COLO829 (cell line): Measurements from ENCODE around the gene STXBP1.
"Not testable (repeated sequence)": the region's sequence is repeated elsewhere in the genome, so short reads cannot be mapped to it uniquely, and the experiment has no call there.

Experiments
- DNase-seq: peaks from one replicate; pipeline ENCODE4 v3.0.0; 2012; ENCODE audit warnings: low spot score

The STXBP1 gene

DNA sequence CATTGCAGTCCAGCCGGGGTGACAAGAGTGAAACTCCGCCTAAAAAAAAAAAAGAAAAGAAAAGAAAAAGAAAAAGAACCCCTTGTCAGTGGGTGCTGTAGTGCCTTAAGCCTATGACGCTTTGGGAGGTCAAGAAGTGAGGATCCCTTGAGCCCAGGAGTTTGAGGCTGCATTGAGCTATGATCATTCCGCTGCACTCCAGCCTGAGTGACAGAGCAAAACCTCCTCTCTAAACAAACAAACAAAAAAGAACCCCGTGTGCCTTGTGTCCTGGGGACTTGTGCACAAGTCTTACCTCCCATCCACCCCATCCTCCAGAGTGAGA, 33.5 kb upstream of the STXBP1 start:
- no peak for DNase-seq

GRCh38 chr9:127578952-127579853, 32.9 kb upstream of the STXBP1 start:
- DNase-seq = peak; percentile 83

GRCh38 chr9:127580366-127580765, 31.7 kb upstream of the STXBP1 start:
- DNase-seq = no peak

DNA sequence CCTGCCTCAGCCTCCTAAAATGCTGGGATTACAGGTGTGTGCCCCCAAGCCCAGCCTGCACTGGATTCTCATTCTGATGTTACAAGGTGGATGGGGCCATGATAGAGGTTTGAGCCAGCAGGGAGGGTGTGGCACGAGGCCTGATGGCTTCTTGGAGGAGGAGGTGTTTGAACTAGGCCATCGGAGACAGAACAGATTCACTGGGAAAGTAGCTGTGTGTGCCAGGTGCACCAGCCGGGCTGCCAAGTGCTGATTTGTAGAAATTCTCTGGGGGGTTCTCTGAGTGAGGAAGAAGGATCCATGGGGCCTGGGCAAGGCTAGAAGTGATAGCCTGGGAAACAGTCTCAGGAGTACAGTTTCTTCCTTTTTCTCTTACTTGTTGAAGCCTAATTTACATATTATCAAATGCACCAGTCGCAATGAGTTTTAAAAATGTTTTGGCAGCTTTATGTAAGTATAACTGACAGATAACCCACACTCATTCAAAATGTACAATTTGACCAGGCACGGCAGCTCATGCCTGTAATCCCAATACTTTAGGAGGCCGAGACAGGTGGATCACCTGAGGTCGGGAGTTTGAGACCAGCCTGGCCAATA, 31.1 kb upstream of the STXBP1 start:
- no peak for DNase-seq

DNA sequence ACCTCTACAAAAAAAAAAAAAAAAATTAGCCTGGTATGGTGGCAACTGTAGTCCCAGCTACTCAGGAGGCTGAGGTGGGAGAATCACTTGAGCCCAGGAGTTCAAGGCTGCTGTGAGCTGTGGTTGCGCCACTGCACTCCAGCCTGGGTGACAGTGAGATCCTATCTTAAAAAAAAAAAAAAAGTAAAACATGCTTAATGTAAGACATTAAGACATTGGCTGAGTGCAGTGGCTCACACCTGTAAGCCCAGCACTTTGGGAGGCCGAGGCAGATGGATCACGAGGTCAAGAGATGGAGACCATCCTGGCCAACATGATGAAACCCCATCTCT, 27.6 kb upstream of the STXBP1 start:
- DNase-seq = not testable (repeated sequence)

GRCh38 chr9:127585161-127585819, 26.8 kb upstream of the STXBP1 start:
- DNase-seq = no peak

DNA sequence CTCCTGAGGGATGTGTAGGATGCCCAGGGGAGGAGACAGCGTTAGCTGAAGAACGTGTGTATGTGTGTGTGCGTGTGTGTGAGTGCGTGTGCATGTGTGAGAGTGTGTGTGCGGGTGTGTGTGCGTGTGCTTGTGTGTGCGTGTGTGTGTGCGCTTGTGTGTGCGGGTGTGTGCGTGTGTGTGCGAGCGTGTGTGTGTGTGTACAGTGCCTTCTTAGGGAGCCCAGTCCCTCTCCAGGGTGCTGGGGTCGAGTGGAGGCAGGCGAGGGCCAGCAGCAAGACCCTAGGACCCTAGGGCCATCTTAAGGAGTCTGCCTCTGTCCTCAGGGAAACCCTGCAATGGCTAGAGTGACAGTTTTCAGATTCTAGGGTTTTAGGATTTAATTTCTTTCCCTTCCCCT, 26.0 kb upstream of the STXBP1 start:
- DNase-seq = no peak

GRCh38 chr9:127586537-127586936, 25.5 kb upstream of the STXBP1 start:
- DNase-seq = peak; percentile 79

- no peak for DNase-seq
Observed at GRCh38 chr9:127587966-127588365, 24.1 kb upstream of the STXBP1 start.

DNA sequence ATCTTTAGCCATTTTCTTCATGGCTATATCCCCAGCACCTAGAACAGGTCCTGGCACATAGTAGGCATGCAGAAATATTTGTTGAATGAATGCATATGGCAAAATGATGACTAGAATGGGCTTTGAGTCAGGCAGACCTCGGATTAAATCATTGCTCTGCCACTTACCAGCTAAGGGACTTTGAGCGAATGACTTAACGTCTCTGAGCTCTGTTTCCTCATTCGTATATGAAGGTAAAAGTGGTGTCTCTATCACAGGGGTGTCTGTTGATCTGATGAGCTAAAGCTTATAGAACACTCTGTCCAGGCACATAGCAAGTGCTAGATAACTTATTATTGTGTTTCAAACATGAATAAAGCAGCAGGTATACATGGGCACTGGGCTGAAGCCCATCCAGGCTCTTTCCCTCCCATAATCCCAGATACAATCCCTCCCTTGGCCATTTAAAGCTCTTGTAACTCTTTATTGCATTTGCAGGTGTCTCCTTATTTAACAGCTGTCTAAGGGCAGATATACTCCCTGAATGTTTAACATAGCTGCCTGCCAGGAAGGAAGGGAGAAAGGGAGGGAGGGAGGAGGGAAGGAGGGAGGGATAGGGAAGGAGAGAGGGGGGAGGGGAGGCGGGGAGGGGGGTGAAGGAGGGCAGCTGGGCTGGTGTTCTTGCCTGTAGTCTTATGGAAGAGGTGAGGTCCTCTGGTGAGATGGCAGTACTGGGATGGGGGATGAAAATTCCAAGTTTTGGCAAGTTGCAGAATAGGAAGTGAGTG, 23.2 kb upstream of the STXBP1 start:
- no peak for DNase-seq

DNA sequence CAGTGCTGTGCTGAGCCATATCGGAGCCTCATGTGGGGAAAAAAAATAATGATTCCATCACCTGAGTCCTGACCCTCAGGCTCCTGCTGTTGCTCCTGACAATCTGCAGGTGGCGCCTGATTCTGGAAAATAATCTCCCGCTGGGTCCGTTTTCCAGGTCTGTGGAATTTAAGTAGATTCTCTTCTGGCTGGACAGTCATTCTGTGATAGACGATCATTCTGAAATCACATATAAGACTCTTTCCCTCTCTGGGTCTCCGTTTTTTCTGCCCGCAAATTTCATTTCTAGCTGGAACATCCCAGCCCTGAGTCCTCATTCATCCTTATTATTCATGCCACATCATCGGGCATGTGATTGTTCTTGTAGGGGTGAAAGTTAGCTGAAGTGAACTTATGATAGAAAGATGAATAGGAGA, 22.1 kb upstream of the STXBP1 start:
- peak; percentile 83 for DNase-seq

DNA sequence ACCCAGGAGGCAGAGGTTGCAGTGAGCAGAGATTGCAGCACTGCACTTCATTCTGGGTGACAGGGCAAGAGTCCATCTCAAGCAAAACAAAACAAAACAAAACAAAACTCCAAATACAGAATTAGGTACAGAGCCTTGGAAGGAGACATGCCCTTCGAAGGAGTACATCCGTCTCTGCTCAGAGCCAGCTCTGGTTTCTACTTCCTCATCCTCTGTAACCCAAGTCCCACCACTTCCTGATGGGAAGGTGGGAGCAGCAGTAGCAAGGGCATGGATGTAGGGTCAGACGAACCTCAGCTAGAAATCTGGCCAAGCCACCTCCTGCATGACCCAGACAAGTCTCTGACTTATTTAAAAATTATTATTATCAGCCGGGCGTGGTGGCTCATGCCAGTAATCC, 16.5 kb upstream of the STXBP1 start:
- DNase-seq = no peak

DNA sequence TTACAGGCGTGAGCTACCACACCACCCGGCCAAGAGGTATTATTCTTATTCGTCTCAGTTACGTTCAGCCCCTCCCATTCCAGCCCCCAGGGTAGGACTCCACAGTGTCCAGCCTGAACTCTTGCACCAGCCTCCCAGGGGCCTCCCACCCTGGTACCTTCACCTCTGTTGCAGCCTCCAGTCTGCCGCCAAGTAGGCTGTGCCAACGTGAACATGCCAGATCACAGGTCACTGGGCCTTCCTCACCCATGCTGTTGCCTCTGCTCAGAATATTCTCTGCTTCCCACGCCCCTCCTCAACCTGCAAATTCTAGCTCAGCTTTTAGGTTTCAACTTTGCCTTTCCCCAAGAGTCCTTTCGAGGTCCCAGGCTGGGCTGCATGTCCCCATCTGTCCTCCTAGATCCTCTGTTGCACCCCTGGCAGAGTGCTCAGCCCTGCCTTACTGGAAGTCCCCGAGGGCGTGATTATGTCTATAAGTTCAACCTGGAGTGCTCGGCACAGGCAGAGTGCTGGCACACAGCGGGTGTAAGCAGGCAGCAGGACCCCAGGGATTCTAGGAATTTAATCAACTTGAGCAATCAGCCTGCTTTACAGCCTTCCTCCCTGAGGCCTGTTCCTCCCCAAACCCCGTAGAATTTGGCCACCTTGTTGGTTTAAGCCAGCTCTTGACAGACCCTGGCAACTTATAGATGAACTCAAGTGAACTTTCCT, 13.1 kb upstream of the STXBP1 start:
- DNase-seq = no peak

GRCh38 chr9:127599550-127599891, 12.6 kb upstream of the STXBP1 start:
- DNase-seq = no peak

DNA sequence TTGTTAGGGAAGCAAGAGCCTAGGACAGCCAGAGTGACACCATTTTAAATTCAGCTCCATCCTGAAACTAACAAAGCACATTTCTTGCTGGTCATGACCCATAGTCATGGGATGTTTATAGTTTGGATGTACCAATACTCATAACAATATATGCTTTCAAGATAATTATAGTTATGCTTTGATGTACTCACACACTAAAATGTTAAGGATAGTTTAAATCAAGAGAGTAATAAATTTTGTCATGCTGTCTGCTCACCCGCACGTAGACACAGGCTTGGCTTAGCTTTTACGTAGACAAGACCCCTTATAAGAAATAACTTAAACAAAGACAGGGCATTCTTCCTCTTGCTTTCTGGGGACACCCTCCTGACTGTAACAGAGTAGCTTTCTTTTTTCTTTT, 8.9 kb upstream of the STXBP1 start:
- peak; percentile 79 for DNase-seq

DNA sequence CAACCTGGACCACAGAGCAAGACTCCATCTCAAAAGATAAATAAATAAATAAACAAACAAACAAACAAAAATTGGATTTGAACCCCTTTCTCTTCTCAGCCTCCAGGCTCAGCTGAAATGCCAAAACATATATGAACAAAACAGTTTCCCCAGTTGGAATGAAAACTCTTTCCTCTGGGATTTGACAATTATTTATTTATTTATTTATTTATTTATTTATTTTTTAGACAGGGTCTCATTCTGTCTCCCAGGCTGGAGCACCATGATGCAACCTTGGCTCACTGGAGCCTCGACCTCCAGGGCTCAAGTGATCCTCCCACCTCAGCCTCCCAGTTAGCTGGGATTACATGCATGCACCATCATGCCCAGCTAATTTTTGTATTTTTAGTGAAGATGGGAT, 6.0 kb upstream of the STXBP1 start:
- no peak for DNase-seq

- peak; percentile 89 for DNase-seq
Observed at GRCh38 chr9:127608104-127608966, 3.7 kb upstream of the STXBP1 start.

DNA sequence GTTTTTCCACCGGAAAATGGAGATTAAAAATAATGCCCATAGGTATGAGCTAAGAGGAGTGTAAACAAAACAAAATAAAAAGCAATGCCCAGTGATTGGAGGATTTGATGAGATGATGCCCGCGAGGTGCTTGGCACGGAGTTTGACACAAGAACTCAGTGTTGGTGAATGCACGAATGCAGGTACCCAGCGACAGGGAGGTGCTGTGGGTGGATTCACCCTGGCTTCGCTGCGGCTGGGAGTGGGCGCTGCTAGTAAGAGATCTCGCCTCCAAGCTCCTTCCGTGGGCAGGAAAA, 526 bp upstream of the STXBP1 start:
- no peak for DNase-seq

DNA sequence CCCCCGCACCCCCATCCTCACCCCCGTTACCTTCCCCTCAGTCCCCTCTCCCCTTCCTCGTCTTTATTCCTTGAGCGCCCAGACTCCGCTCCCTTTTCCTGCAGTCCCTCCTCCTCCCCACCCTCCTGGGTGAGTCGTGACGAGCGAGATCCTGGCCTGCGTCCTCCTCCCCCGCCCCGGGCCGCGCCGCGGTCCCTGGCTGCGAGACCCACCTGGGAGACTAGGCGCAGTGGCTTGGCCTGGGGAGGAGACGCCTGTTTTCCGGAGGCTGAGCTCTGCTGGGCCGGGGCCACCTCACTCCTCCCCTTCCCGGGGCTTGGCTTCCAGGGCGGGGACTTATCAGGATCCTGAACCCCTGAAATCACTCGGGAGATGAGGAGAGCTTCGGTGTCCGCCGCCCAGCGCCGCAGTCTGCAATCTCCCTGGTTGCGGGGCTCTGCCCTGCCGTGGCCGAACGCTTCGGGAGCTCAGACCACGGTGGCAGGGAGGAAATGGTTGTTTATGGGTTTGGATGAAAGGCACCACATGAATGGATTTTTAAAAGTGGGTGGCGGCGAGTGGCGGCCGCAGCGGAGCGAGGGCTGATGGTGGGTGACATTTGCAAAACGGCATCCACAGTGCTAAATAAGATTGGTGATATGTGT, 984 bp downstream of the STXBP1 start:
- DNase-seq = no peak

- DNase-seq = no peak
Observed at GRCh38 chr9:127613583-127613954, 1.5 kb downstream of the STXBP1 start.

DNA sequence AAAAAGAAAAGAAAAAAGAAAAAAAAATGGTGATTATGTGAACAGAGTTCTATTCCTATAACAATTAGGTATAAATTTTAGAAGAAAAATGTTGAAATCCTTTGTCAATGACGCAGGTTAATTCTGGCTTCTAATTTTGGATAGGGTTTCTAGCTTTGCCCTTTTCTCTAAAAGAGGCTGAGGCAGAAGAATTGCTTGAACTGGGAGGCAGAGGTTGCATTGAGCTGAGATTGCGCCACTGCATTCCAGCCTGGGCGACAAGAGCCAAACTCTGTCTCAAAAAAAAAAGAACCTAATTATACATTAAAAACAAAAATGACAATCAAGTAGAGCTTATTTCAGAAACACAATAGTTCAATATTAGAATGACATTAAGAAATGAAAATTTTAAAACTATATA, 2.9 kb downstream of the STXBP1 start:
- DNase-seq = no peak
